HEK293T (cell line): ENCODE measurements around the gene EFHB.

Experiments used
- ARNT ChIP-seq: fragments of 450-650 bp; IDR thresholded peaks from 2 replicates; pipeline ENCODE4 v1.6.1; 2017; ENCODE audit warnings: mild to moderate bottlenecking
- BHLHE40 ChIP-seq: fragments of 450-650 bp; IDR thresholded peaks from 2 replicates; pipeline ENCODE4 v1.6.1; 2016; ENCODE audit warnings: mild to moderate bottlenecking, moderate library complexity, borderline replicate concordance
- FOXM1 ChIP-seq: fragments of 450-650 bp; IDR thresholded peaks from 2 replicates; pipeline ENCODE4 v1.6.1; 2017; ENCODE audit warnings: mild to moderate bottlenecking, borderline replicate concordance
- SP1 ChIP-seq: fragments of 450-650 bp; IDR thresholded peaks from 2 replicates; pipeline ENCODE4 v1.6.1; 2017
- SUZ12 ChIP-seq: fragments of 450-650 bp; IDR thresholded peaks from 2 replicates; pipeline ENCODE4 v1.6.1; 2016; ENCODE audit warnings: mild to moderate bottlenecking
- ZNF384 ChIP-seq: fragments of 450-650 bp; IDR thresholded peaks from 2 replicates; pipeline ENCODE4 v1.6.1; 2016

DNA sequence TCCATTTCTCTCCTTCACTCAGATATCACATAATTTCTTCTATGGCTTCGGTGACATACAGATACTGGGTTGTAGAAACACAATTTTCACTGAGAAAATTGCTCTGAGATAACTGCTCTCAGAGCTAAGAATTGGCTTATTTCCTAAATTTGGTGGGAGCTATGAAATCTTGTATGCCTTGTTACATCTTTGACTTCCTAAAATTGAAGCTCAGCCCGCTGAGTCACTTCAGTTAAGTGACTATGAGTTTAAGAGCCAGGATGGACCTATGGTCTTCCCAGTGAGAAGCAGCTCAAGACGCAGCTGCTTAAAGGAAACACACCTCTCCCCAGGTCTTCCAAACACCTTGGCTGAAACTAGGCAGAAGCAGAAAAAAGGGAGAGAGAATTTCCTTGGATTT is 56.4 kb downstream of the EFHB start:
- TF ChIP-seq ARNT (no peak), SUZ12 (no peak), BHLHE40 (no peak), ZNF384 (no peak), FOXM1 (no peak), SP1 (no peak)
